ENCODE results near the gene FMN1.

Gene FMN1

DNA sequence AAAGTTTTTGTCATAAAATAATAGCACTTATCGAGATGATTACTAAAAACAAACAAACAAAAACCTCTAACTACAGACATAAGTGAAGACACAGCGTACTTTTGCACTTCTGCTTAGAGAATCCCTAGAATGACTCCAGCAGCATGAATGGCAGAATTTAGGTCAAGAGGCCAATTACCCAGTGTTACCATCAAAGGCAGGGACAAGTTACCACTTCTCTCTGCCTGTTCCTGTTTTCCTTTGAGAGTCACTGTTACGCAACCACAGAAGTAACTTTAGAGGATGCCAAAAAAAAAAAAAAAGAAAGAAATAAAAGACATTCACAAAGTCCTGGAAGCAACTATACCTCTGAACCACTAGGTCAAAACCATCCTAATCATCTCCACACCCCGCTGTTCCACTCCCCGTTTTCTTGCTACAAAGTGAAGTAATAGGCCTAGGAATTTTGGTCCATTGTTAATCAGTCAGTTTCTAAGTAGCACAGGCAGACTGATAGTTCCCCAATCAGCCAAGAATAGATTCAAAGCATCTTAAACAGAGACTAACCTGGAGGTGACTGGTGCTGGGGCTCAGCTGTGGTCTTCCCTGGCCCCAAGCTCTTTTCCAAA lies 41.9 kb downstream of the FMN1 start:
- DNase-seq, result no peak

DNA sequence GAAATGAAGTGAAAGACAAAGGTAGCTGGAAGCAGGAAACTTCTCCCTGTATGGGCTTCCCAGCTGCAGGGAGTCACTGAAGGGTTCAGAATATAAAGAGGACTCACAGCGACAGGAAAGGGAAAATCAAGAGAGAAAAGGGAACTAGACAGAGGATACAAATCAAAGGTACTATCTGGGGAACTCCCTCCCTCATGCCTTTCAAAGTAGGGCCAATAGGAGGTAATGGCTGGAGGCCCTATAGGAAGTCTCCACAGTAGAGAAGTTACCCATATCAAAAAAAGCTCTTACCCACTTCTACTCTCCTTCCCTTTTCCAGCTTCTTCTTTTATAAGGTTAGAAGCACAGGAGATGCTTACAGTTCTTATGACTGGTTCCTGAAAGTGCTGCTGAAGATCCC lies 43.5 kb downstream of the FMN1 start:
- DNase-seq, result no peak

DNA sequence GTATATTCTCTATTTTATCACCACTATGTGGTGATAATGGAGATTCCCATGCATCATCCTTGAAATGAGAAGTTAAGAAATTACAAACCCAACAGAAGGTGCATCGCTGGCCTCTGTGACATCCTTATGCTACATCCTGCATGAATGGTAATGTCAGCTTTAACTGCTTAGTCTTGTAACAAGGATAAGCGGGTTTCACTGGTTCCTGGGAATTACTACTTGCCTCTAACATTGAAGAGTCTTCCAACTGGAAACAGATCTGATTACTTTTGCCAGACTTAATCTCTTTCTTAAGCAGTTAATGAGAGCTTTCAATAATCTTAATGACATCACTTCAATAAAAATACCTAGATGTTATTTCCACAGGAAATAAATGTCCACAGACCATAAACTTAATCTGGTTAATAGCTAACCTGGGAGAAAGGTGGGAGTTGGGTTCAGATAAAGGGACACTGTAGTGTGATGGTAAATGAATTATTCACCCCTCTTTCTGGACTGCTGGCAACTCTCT lies 44.0 kb downstream of the FMN1 start:
- no peak for DNase-seq

DNA sequence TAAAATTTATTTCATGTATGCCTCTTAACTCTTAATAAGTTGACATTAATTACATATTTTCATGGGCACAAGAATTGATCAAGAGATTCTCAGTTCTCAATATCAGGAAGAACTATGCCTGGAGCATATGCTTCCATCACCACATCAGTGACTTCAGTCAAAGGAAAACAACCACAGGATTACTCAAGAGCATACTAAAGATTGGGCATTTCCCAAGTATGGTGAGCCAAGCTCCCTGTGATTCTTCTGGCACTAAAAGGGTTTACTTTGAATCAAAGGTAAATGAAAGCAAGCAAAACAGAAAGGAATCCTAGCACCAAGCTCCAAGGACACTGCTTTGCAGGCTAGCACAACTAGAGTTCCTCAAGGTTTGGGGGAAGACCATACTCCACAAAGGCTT lies 44.6 kb downstream of the FMN1 start:
- no peak for DNase-seq

DNA sequence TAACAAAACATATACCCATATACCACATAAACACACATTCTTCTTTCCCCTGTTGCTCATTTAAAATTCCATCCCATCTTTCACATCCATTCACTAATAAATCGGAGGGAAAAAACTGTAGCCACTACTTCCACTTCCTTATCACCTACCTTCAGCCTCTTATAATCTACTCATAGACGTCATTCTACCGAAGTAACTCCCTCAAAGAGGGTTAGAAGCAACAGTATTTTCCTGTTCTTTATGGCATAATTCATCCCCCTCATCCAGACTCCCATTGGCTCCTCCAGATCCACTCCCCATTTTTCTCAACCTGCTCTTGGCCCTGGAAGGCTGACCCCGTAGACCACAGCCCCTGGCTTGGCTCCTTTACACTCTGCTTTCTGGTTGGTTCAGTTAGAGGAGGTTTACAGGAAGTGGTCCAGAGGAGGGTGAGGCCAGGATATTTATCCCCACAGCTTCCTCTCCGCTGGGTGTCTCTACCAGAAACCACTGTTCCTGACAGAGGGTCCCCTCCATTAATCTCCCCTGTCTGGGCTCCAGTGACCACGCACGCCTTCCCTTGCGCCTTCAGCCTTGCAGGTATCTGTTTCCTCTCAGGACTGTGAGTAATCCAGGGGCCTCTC lies 46.3 kb downstream of the FMN1 start:
- no peak for DNase-seq

DNA sequence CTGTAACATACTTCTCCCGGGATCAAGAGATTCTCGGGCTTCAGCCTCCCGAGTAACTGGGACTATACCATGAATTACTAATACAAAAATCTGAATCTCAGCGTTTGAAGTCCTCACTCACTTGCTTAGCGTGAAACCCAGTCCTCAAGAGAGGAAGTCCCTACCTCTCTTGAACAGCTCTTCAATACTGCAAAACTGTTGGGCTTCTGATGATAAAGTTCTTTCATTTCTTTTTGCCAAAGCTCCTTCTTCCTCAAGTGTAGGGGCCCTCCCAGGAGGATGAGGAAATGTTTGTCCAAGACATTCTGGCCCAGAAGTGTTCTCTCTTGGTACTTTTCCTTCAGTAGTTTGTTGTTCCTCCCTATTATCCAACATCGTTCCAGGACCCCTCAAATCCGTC lies 48.5 kb downstream of the FMN1 start:
- DNase-seq, result no peak

DNA sequence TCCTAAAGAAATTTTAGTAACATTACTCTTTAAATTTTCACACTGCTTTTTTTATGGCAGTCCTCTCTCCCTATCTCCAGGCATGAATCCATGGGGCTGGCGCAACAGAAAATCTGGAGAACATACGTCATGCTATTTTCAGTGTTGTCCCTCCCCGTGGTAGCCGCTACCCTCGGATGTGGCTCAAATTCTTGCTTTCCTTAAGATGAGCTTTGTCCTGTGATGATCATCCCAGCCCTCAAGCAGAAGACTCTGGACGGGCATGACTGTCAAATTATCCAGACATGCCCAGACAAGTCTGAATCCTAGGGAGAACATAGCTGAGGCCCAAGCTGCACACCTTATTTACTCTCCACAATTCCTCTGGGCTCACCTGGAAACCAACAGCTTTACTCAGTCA lies 49.1 kb downstream of the FMN1 start:
- peak; percentile 38 for DNase-seq

DNA sequence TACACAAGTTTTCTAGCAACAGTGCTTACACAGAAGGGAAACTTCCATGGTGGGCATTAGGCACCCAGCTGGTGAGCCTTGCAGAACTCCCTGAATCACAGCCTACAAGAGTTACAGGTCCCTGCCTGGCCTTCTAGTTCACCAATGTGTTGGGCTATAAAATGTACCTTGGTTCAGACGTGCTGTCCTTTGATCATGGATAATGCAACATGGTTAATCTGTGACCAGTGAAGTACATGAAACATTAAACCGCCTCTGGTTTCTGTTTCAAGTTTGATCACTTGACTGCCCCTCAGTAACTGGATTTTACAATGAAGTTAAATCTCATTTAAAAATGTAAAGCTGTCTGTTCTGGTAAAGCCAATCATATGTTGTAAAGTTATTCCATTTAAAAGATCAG lies 51.8 kb downstream of the FMN1 start:
- no peak for DNase-seq

DNA sequence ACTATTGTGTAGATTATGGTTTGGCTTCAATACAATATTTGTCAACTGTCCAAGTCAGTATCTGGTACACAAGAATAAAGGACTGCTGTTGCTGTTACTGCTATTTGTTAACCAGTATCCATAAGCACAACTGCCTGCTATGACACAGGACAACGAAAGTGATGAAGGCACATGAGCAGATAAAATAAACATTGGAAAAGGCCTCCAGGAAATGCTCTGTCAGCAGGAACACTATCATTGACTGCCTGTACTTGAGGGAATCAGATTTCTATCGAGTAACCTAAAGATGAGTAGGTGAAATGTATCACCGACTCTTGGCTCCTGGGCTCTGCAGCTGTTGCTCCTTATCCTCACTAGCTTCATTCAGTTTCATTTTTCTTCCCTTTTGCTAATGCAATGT lies 56.5 kb downstream of the FMN1 start:
- peak; percentile 83 for DNase-seq

DNA sequence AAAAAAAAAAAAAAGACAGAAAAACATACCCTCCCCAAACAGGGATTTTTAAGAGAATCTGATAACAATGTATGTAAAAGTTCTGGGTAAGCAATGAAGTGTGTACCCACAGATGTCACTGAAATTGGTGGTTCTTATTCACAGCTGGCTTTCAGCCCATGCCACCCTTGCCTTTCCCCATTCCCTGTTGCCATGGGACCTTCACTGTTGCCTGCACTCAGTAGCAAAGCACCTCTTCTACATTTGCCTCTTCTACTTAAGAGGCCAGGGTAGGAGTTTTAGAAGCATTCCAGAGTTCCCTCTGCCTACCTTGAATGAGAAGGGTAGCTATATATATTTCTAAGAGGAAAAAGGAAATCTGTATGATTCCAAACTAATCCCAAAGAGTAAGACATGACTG lies 57.4 kb downstream of the FMN1 start:
- DNase-seq, result no peak

DNA sequence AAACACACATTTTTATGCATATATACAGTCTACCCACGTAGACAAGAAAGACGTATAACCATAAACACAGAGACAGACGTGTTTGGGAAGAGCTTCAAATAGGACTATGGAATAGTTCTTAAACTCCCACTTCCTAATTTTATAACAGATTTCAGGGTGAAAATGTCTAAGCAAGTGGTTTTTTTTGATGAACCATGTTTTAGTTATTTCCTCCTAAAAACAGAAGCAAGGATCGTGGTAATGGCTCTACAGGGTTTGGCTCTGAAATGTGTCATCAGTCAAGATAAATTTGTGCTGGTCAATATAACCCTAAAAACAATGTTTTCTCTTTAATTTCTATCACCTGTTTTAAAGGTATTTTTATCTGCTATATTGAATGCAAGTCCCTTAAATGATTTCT lies 58.2 kb downstream of the FMN1 start:
- no peak for DNase-seq

DNA sequence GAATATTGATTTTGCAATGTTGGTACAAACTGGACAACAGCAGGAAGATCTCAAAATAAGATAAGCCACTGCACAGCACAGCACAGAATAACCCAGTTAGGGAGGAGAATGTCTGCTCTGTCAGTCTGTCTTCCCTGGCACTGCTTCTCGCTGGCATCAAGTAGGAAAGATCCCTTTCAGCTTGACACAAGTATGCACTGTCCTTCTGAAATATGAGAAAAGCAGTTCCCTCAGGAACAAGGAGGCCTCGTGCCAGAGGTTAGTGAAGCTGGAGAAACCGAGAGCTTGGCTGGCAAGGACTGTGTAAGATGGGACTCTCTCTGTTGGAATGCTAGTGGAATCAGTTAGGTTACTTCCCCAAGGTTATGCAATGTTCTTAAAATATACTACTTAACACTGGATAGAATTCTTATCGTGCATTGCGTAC lies 59.1 kb downstream of the FMN1 start:
- DNase-seq, result no peak

DNA sequence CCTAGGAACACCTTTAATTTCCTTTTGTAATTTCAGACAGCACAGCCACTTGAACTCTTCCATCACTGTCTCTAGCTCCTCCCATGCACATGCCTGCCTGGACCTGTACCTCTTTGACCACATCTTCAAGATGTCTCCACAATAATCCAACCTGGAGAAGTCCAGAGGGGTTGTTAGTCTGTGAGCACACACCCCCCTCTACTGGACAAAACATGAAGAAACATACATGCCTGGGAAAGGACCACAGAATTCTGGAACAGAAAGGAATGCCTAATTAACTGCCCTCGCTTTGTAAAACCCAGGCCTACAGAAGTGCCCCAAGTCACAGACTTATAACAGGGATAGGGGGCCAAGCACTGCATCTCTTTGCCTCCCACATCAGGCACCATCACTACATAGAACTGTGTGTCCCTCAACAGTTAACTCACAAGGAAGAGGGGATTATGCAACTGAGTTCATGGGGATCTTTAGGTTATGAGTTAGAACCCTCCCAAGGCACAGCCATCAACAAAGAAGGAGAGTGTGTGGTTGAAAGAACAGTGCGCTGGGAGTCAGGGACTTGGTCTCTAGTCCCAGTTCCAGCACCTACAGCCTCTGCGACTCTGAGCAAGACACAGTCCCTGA lies 61.7 kb downstream of the FMN1 start:
- peak; percentile 64 for DNase-seq

DNA sequence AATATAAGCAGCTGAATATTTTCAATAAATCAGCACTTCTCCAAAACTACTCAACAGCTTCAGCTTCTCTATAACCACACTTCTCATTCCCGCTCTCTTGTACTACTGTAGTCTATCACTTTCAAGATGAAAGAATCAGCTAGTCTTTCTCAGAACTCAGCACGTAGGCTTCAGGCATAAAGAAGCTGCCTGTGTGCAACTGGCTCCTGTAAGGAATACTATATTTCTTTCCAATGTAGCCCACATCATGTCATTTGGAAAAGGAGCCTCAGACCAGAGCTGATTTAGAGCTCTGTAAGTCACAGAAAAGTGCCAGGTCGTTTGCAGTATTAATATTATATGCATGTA lies 62.3 kb downstream of the FMN1 start:
- DNase-seq, result no peak

DNA sequence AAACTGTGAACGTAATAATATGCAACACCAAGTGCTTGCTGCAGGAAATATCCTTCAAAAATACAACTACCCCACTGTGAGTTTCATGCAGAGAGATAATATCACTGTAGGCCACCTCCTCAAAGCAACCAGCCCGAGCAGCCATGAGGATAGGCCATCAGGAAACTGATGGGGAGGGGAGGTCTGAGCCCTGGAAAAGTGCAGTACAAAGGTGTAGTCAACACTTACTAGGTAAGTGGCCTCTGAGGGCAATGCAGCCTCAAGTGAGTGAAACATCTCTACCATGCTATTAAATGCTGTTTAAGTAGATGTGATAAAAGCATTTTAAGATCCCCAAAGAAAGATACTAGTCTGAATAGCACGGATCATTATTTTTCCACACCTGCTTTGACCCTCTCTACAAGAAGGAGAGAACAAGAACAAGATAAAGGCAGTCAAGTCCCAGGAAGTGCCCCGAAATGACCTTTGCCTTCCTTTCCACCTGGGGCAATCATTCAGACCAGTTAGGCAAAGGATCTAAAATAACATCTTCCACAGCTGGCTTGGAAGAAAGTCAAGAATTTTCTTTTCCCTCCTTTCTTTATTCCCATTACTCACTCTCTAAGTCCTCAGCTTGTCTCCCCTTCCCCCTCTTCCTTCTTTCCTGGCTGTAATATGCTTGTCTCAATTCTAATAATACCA lies 62.8 kb downstream of the FMN1 start:
- DNase-seq, result no peak

DNA sequence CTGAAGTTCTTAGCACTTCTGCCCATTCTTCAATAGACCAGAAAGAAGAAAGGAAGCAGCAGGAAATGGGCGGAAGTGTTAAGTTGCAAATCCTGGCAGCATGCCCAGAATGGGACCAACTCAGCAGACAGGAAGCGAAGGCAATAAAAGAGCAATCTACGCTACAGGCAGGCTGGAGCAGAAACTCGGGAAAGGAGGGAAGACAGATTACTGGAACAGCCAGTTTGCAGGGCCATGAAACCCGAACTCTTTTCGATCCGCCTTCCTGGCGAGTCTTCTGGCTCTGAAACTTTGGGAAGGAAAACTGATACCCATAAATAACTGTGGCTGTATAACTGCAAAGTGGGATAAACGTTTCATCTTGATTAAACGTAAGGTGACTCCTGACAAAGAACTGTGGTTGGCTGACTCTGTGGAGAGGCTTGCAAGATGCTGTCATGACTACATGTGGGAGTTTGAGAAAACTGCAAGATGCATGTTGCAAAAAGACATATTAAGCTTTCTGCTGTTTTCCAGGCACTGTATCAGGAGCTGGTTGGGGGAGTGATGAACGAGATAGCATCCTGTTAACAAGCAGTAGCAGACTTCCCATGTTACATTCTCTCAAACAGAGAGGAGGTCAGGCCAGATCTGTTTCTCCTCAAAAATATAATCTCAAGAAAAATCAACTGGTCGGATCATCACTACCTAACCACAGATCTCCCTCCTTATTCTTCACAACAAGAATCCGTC lies 67.8 kb downstream of the FMN1 start:
- peak; percentile 98 for DNase-seq

DNA sequence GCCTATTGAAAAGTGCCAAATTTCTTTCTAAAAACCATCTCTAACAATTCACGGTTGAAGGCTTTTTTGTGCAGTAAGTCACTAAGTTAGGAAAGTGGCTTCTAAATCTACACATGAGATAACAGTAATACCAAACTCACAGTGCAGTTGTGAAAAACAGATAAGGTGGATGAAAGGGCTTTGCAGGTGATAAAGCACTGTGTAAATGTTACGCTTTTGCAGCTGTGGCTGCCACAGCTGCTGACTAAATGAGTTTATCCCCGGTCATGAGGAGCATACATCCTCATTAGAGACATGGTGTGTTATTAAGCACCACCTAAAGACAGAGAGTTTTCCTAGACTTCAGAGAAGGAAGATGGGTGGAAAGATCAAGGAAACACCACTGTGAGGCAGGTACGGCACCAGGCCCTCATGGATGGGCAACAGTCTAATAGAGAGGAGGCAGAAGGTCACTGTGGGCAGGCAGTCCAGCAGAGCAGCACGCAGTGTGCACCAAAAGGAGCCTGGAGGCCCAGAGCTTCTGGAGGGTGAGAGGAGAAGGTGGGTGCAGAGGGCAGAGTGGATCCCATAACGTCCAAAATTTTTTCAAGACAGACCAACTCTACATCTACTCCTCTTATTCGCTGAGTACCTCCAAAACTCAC lies 68.5 kb downstream of the FMN1 start:
- no peak for DNase-seq

DNA sequence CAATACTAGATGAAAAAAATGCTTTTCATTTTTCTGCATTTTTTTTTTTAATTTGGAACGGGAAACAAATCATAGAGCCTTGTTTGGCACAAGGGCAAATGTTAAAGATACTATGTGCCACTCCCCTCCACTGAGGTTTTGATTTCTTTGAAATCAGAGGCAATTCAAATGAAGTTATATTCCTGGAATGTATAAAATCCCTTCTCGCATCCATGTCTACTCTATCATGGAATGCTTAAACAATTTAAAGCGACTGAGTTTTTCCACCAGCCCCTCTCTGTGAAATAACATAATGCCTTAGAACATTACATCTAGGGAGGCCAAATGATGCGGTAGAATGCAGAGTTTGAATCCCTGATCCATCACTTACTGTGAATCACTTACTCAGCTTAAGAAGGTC lies 69.7 kb downstream of the FMN1 start:
- DNase-seq, result no peak

DNA sequence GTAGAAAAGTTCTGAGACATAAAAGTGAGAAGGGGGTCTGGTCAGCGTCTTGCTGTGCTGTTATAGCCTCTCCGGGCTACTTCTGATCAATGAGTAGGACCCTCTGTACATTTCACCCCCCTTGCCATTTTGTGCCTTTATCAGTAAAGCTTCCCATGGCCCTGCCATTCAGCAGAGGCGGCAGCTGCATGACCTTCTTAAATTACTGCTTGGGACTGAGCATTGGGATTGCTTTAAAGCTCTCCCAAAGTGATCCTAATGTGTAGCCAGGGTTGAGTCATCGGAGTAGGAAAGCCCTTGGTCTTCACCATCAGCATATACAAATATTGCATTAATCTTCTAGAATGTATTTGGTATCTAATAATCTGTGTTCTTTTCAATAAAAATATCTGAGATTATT lies 70.2 kb downstream of the FMN1 start:
- no peak for DNase-seq

DNA sequence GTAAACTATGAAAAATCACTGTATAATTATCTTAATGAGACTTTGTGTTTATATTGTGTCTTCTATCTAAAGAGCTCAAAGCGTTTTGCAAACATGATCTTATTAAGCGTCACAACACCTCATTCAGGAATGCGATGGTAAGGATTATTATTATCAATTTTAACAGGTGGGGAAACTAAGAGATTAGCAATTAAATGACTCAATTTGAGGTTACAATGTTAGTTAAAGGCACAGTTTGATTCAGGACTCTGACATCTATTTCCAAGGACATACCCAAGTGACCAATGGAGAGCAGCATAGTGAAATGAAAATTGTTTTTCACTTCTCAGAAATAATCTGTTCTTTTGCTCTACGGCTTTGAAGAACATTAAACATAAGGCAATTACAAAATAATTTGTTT lies 74.6 kb downstream of the FMN1 start:
- no peak for DNase-seq

DNA sequence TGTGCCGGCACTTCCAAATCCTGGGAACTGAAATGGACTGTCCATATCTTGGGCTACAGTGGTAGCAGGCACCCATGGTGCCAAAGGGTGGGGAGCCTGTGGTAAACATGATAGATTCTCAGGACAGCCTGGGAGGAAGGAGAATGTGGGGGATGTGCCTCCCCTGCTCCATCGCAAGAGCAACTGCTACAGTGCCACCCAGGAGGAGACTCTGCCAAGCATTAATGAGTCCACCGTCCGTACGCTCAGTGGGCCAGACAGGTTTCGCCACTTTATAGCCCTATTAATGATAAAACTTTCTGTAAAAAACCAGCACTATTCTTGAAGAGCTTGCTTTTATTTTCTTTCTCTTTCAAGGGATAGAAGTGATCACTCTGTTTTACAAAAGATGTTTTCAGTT lies 75.2 kb downstream of the FMN1 start:
- DNase-seq, result no peak

DNA sequence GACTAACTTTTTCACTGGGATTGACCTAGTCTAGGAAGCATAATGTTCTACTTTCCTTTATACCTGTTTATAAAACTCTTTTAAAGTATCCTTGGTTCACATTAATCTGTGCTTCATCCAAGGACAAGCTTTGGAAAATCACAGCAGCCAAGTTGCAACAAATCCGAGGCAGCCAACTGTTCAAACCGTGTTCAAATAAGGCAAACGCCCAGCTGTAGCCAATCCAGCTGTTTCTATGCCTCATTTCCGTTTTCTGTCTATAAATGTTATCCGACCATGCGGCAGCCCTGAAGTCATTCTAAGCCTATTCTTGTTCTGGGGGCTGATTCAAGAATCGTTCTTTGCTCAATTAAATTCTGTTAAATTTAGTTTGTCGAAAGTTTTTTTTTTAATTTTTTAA lies 78.3 kb downstream of the FMN1 start:
- DNase-seq, result no peak

All from NCI-H2171 treated with DMSO at 0.1 percent for 48 hours (cell line).